Left cardiac atrium (tissue), 4 donors: ENCODE results near the gene TNFAIP3. TPM values are rescaled to one million over a fixed set of nuclear protein-coding genes. Genes with fewer than 3 reads are reported as not detected.

Source experiments
- ATAC-seq, 2 donors: fragments of 200-7000 bp; cut with Tn5 transposase; one replicate each; pipeline ENCODE4 v1.9.1; 2020; ENCODE audit warnings: mild to moderate bottlenecking in 2 of 2, moderate library complexity in 2 of 2
- DNase-seq: peaks from one replicate; pipeline ENCODE4 v3.0.0-alpha.2; 2020
- intact Hi-C, 2 donors: fragments of 100-400 bp; cut with DNase I; formaldehyde crosslinking; loops; one replicate each; pipeline versions ENCODE4 v1.14.1 to v1.15.1; 2022 to 2023
- total RNA-seq, 2 donors: library from RNA; stranded (reverse); fragmentation: NEBNext Ultra II Directional; extraction: Animal tissue kit (Norgen Biotek cat#: 25700); gene quantifications; one replicate each; pipeline ENCODE4 v1.2.1, GENCODE V29; 2021
- donor health status: DM: no; HTN: yes; CAD: no.
- donor health status: DM: no; HTN: yes; CAD: no; lungs with severe emphysema.
- donor health status: DM: yes; HTN: yes; CAD: no.
- donor health status: Dilated cardiomyopathy.

TNFAIP3 gene
- total RNA-seq, 2 donors from 2014 or later: 10.9 to 13.6 TPM

- intact Hi-C loops: loop anchor here in 1 of 2 donors (5.0 kb wide), 1 partner anchor 74 kb away; no protein-coding TSS in a partner anchor
- peak; percentile 75 for DNase-seq
Measured at GRCh38 chr6:137873273-137873762, 6.3 kb downstream of the TNFAIP3 start.

DNA sequence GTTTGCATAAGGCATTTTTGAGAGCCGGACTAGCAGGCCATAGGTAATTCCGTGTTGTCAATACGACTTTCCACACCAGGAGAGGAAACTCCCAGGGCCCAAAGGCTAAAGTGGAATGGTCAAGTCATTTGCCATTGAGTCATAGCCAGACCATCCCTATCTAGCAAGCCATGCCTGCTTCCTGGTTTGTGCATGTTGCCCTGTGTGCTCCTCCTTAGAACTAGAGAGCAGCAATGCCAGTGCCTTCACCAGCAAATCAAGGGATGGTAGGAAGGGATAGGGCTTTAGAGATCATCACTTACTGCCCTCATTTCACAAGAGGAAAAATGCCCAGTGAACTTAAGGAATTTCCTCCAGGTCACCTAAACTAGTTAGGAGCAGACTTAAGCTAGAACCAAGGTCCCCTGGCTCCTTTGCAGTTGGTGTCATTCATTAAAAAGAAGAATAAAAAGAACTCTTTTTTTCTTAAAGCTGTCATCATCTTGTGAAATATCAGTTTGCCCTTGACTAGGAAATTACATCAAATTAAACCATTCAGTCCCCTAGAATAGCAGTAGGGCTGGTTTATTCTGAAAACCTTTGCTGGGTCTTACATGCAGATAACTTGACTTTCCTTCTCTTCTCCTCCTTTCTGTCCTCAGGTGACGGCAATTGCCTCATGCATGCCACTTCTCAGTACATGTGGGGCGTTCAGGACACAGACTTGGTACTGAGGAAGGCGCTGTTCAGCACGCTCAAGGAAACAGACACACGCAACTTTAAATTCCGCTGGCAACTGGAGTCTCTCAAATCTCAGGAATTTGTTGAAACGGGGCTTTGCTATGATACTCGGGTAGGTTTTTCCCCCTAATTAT is 7.4 kb downstream of the TNFAIP3 start:
- intact Hi-C loops: loop anchor here in 1 of 2 donors (5.0 kb wide), 1 partner anchor 73 kb away; no protein-coding TSS in a partner anchor
- DNase-seq (no peak), ATAC-seq (peak in 1 of 2 donors; percentile 22)

More at GRCh38 chr6:137873273-137873762, 6.3 kb downstream of the TNFAIP3 start:
- peak; percentile 83 to 92 for ATAC-seq

DNA sequence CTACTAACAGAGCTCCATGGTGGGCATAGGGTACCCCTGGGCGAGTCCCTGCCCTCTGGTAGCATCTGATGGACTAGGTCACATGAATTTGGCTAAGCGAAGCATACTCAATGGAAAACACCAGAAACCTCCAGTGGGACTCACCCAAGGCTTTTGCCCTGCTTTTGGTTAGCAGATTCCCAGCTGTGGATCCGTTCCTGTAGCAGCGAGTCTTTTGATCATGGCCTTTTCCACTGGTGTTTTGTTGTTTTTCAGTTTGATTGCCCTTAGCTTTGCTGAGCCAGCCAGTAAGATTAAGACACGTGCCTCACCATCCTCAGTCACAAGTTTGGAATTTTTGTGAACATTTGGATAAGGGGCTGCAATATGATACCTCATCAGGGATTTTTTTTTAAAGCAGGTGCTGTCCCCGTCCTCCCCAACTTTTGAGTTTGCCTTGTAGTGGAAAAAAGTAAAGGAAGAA is 8.0 kb downstream of the TNFAIP3 start:
- no peak for ATAC-seq
- intact Hi-C loops: no loop called here

DNA sequence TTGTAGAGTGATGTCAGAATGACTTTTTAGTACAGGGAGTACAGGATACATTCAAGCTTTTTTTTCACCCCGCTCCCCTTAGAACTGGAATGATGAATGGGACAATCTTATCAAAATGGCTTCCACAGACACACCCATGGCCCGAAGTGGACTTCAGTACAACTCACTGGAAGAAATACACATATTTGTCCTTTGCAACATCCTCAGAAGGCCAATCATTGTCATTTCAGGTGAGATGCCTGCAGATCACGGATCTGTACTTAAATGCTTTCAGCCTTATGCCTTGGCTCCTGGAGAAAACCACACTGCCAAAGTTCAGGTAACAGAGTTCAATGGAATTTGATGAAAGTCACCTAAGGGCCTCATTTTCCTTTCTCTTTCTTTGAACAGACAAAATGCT is 8.5 kb downstream of the TNFAIP3 start:
- no peak for ATAC-seq
- no peak for DNase-seq
- intact Hi-C loops: no loop called here

More for the DNA sequence above, 8.0 kb downstream of the TNFAIP3 start:
- no peak for DNase-seq

DNA sequence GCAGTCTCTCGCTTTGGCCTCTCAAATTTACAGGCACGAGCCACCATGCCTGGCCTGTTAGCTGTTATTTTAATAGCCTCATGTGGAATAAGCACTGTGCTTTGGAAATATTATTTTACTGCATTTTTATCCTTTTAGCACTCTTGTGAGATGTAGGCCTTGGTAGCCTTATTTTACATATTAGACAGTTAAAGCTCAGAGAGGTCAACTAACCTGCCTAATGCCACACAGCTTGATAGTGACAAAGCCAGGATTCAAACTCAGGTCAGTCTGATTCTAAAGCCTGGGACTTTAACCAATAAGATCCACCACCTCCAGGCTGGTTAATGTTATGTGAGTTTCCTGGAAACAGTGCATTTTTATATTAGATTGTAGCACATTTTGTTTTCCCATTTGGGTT is 9.5 kb downstream of the TNFAIP3 start:
- no peak for ATAC-seq
- intact Hi-C loops: no loop called here
- DNase-seq: no peak

GRCh38 chr6:137877113-137877512 is 10.1 kb downstream of the TNFAIP3 start:
- DNase-seq (no peak), ATAC-seq (no peak)
- intact Hi-C loops: no loop called here

GRCh38 chr6:137877606-137878005 is 10.5 kb downstream of the TNFAIP3 start:
- ATAC-seq (no peak), DNase-seq (no peak)
- intact Hi-C loops: no loop called here

- no peak for DNase-seq
- ATAC-seq: no peak
- intact Hi-C loops: no loop called here
Measured at GRCh38 chr6:137878029-137878428, 11.0 kb downstream of the TNFAIP3 start.

DNA sequence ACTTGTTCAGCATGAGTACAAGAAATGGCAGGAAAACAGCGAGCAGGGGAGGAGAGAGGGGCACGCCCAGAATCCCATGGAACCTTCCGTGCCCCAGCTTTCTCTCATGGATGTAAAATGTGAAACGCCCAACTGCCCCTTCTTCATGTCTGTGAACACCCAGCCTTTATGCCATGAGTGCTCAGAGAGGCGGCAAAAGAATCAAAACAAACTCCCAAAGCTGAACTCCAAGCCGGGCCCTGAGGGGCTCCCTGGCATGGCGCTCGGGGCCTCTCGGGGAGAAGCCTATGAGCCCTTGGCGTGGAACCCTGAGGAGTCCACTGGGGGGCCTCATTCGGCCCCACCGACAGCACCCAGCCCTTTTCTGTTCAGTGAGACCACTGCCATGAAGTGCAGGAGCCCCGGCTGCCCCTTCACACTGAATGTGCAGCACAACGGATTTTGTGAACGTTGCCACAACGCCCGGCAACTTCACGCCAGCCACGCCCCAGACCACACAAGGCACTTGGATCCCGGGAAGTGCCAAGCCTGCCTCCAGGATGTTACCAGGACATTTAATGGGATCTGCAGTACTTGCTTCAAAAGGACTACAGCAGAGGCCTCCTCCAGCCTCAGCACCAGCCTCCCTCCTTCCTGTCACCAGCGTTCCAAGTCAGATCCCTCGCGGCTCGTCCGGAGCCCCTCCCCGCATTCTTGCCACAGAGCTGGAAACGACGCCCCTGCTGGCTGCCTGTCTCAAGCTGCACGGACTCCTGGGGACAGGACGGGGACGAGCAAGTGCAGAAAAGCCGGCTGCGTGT is 11.6 kb downstream of the TNFAIP3 start:
- peak; percentile 40 to 84 for ATAC-seq
- DNase-seq: peak; percentile 74
- intact Hi-C loops: no loop called here

DNA sequence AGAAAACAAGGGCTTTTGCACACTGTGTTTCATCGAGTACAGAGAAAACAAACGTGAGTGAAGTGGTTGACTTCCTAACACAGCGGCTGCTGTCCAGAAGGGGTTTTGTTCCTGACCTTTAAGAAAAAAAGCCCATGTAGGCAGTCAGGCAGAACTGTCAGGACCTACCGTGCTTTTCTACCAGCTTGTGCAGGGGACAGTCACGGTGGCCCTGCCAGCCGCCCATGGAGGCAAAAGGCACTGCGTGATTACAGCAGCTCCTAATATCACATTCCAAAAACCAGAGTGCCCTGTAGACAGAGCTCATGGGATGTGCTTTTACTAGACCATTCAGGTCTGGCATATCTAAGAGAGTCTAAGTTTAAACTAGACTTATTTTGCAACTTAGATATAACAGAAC is 12.2 kb downstream of the TNFAIP3 start:
- DNase-seq (no peak), ATAC-seq (peak in 1 of 2 donors; percentile 35)
- intact Hi-C loops: no loop called here

GRCh38 chr6:137879885-137880745 is 13.1 kb downstream of the TNFAIP3 start:
- ATAC-seq (no peak), DNase-seq (no peak)
- intact Hi-C loops: no loop called here

DNA sequence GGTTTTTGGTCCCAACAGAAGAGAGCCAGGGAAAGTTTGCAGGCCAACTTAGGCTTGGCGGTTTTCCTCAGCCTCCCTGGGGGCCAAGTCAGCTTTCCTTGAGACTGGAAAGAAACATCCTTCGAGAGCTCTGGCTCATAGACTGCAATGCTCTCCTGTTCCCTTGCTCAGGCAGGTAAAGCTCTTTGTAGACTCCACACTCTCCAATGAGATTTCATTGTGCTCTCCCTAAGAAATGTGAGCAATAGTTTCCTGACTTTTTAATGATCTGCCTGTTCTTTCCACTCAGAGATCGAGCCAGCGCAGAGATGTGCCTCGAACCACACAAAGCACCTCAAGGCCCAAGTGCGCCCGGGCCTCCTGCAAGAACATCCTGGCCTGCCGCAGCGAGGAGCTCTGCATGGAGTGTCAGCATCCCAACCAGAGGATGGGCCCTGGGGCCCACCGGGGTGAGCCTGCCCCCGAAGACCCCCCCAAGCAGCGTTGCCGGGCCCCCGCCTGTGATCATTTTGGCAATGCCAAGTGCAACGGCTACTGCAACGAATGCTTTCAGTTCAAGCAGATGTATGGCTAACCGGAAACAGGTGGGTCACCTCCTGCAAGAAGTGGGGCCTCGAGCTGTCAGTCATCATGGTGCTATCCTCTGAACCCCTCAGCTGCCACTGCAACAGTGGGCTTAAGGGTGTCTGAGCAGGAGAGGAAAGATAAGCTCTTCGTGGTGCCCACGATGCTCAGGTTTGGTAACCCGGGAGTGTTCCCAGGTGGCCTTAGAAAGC is 13.9 kb downstream of the TNFAIP3 start:
- DNase-seq (no peak), ATAC-seq (no peak)
- intact Hi-C loops: no loop called here

DNA sequence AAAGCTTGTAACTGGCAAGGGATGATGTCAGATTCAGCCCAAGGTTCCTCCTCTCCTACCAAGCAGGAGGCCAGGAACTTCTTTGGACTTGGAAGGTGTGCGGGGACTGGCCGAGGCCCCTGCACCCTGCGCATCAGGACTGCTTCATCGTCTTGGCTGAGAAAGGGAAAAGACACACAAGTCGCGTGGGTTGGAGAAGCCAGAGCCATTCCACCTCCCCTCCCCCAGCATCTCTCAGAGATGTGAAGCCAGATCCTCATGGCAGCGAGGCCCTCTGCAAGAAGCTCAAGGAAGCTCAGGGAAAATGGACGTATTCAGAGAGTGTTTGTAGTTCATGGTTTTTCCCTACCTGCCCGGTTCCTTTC is 14.4 kb downstream of the TNFAIP3 start:
- ATAC-seq (no peak), DNase-seq (no peak)
- intact Hi-C loops: no loop called here

- intact Hi-C loops: no loop called here
- ATAC-seq: no peak
- no peak for DNase-seq
Measured at GRCh38 chr6:137882225-137882961, 15.3 kb downstream of the TNFAIP3 start.

DNA sequence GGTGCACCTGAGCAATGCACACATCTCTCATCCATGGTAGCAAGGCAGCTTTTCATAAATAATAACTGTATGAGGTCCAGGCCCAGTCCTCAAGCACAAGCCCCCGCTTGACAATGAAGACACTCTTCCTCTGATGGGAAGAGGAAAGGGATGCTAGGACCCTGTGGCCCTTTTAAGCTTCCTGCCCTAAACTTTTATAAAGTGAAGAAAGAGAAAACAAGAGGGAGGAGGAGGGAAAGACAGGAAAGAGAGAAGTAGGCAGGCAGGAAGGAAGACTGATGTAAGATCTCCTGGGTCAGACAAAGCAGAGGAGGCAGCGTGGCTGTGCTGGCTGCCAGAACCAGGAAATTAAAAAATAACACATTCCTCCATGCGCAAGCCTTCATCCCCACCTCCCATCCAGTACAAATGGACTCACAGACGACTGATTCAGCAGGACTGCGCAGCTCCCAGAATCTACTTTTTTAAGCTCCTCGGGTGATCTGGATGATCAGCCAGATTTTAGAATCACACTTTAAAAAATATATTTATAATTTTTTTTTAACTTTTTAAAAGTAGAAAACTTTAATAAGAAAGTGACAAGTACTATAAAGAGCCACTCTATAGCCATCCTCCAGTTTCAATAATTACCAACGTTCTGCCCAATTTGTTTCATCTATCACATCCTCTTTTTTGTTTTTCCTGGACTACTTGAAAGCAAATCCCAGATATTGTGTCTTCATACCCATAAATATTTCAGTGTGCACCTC is 16.5 kb downstream of the TNFAIP3 start:
- intact Hi-C loops: no loop called here
- ATAC-seq: peak in 1 of 2 donors; percentile 70
- DNase-seq: no peak

- DNase-seq: no peak
- intact Hi-C loops: no loop called here
- ATAC-seq: no peak
Measured at GRCh38 chr6:137884149-137884909, 17.3 kb downstream of the TNFAIP3 start.
